GM19239 (cell line): ENCODE data around the gene DDX4.
"Not testable (repeated sequence)": the region's sequence is repeated elsewhere in the genome, so short reads cannot be mapped to it uniquely, and the experiment has no call there.

ENCODE experiments used
- DNase-seq: peaks from one replicate; pipeline ENCODE4 v3.0.0; 2011; ENCODE audit warnings: low spot score; ENCODE audit not compliant: insufficient read length
- FAIRE-seq: peaks from 2 replicates; lab custom pipeline; 2011; peaks lifted over from hg19 to GRCh38; lab: Jason Lieb, UNC

The DDX4 gene

DNA sequence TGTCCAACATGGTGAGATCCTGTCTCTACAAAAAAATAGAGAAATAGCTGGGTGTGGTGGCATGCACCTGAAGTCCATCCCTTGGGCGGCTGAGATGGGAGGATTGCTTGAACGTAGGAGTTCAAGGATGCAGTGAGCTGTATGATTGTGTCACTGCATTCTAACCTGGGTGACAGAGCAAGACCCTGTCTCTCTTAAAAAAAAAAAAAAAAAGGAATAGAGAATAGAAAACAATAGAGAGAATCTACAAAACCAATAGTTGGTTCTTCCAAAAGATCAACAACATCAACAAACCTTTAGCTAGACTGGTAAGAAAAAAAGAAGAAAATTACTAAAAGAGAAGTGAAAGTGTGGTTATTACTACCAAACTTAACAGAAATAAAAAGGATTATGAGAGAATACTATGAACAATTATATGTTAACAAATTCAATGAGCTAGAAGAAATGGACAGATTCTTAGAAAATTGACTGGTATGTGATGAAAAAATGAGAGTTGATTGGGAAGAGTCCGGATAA, 17.6 kb upstream of the DDX4 start:
- FAIRE-seq = no peak
- DNase-seq = no peak

DNA sequence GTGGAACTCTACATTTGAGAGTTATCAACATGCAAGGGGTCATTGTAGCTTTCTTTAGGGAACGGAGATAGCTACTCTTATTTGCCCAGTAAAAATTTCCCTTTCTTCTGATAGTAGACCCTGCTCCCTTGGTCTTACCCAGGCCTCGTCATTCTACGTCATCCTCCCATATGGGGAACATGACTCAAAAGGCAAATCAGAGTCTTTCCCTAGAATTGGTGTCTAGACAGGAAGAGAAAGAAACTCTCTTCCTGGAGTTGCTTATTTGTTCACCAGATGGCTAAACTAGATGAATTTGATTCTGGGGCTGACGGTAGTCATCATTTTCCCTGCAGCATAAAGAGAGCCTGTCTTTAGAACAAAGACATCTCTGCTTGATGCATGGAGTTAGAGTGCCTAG, 13.6 kb upstream of the DDX4 start:
- no peak for DNase-seq
- no peak for FAIRE-seq

DNA sequence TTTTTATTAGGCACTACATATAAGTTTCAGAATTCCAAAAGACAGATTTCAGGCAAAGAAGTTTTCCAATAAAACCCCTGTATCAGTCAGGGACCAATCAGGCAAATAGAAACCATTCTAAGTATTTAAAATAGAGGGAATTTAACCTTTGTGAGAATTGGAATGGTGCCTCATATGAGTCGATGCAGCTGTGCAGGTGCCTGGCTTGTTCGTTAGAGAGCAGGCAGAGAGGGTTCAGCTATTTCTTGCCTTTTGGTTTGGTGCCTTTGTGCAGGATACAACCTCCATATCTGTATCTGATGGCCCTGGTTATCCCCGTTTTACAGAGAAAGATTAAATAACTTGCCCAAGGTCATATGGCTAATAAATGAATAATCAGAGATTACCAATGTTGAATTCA, 6.0 kb upstream of the DDX4 start:
- no peak for FAIRE-seq
- DNase-seq = no peak

DNA sequence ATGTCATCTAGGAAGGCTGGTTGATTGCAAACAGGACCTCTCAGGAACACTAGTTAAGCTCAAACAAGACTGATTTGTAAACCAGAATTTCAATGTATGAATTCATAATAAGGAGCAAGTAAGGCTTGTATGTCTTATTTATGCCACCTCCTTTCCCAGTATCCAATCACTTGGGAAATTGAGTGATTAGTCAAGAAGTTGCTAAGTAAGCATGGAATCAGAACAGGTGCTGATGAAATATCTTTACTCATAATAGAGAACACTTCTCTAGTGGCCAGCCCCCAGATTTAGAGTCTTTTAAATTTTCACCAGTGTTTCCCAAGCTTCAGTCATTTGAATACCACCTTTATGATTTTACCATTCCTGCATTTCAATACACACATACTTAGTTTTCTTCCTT, 5.3 kb upstream of the DDX4 start:
- DNase-seq (no peak), FAIRE-seq (no peak)

DNA sequence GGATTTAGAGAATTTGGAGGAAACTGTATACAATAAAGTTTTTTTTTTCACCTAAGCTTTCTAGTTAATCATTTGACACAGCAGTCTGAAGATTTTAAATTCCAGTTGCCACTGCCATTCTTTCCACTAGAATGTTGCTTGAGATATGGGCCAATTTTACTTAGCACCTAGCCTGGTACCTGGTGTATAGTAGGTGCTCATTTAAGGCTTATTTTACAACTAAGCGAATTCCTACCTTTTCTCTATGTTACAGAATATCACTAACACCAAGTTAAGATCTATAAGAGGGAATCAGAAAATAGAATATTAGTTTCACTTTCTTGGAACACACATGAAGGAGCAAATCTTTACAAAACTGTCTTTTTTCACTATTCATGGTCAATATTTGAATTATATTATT, 3.2 kb upstream of the DDX4 start:
- DNase-seq = no peak
- no peak for FAIRE-seq

DNA sequence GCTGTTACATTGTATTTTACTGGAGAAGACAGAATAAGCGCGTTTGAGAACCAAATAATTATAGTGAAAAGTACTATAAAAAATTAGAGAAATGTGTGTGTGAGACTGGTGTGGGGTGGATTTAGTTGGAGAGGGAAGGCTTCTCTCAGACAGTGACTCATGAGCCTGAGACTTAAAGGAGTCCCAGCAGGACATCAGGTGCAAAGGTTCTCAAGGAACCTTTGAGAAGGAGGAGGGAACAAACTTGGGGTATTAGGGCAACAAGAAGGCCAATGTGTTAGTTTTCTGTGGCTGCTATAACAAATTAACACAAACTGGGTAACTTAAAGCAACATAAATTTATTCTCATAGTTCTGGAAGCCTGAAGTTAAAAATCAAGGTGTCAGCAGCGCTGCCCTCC, 4.9 kb downstream of the DDX4 start:
- DNase-seq (no peak), FAIRE-seq (no peak)

DNA sequence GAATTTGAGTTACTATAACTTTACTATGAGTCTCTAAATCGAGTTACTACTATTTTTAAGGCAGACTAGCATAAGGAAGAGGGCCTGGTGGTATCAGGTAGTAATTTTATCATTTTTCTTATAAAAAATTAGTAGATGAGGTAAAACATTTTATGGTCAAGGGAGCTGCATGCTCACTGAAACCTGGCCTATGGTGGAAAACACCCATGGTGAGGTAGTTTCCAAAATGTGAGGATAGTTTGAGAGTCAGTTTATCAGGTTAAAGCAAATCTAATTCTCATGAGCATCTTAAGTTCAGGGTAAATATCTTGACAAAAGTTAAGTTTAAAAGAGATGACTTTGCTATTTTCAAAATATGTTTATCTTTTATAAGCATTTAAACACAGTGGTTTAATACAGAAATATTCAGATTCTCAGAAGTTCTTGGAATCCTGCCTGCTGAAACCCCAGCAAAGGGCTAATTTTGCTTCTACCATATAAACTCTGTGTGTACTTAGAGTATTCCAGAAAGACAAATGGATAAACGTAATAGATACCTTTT, 10.0 kb downstream of the DDX4 start:
- no peak for DNase-seq
- no peak for FAIRE-seq

DNA sequence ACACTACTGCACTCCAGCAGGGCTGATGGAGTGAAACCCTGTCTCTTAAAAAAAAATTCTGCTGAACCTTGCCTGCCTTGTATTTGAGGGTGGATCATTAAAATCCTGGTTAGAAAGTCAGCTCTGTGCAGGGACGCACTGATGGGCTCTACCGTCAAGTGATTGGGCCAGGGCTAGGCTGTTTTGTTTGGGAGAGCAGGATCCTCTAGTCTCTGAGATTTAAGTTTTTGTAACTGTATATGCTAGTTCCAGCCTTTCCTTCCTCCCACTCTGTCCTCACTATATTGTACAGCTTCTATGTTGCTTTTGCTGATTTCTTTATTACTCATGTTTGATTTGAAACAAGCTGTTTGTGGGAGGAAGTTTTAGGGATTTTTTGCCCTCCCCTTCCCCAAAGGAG, 11.5 kb downstream of the DDX4 start:
- DNase-seq = no peak
- FAIRE-seq = no peak

DNA sequence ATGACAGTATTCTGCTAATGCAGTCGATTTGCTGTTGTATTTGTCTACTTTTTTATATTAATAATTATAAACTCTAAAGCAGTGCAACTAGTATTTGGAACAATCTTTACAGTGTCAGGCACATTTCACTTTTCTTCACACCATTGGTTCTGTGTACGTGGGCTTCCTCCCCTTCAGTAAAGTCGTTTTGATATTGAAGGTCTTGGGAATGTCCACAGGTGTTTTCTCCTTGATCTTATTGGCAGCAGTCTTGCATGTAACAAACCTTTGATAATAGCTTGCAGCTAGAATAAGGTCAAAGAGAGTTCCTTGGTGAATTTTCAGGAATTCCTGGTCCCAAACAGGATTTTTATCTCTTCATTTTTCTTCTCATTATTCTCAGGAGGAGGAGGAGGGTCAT, 12.2 kb downstream of the DDX4 start:
- DNase-seq (no peak), FAIRE-seq (no peak)

DNA sequence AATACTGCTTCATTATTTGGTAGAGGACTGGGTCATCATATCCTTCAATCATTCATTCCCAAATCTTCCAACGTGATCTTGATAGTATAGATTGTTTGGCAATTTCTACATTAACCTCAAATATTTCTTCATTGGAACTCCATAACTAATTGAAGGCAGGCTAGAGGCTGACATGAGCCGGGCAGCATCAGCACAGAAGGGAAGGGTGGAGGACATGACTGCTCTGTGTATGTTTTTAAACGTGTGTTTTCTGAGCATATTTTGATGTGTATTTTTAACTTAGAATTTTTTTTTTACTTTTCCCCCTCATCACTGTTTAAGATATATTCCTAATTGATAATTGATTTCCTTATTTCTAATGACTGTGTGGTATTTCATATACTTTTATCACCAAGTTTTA, 12.6 kb downstream of the DDX4 start:
- no peak for FAIRE-seq
- DNase-seq = no peak

DNA sequence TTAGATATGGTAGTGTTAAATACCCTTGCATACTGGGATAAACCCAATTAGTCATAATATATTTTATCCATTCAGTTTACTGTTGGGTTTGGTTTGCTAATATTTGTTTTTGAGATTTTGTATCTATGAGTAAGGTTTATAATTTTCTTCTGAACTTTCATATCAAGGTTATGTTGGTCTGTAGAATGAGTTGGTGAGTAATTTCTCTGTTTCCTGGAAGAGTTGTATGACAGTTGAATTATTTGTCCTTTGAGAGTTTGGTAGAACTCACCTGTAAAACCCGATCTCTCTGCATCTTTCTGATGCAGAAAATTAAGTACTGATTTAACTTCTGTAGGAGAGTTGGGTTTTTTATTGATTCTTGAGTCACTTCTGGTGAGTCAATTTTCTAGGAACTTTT, 20.4 kb downstream of the DDX4 start:
- DNase-seq = no peak
- no peak for FAIRE-seq

DNA sequence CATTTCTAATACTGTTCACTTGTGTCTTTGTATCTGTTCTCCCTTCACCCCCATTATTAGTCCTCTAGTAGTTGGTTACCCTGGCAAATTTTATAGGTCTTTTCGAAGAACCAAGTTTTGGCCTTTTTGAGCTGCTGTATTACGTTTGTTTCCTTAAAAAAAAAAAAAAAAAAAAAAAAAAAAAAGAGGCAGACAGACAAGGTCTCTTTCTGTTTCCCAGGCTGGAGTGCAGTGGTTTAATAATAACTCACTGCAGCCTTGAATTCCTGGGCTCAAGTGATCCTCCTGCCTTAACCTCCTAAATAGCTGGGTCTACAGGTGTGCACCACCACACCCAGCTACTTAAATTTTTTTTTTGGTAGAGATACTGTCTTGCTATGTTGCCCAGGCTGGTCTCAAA, 20.9 kb downstream of the DDX4 start:
- FAIRE-seq = no peak
- no peak for DNase-seq

DNA sequence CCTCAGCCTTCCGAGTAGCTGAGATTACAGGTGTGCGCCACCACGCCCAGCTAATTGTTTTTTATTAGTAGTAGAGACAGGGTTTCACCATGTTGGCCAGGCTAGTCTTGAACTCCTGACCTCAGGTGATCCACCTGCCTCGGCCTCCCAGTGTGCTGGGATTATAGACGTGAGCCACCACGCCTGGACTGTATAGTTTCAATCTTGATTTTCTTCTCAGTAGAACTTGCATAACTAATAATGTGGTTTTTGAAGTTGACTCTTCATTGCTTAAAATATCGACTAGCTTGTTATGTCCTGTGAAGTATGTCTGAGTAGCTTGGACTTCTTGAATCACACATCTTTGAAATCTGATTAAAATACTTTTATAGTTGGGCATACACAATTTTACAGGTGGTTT, 23.9 kb downstream of the DDX4 start:
- not testable (repeated sequence) for FAIRE-seq, DNase-seq

DNA sequence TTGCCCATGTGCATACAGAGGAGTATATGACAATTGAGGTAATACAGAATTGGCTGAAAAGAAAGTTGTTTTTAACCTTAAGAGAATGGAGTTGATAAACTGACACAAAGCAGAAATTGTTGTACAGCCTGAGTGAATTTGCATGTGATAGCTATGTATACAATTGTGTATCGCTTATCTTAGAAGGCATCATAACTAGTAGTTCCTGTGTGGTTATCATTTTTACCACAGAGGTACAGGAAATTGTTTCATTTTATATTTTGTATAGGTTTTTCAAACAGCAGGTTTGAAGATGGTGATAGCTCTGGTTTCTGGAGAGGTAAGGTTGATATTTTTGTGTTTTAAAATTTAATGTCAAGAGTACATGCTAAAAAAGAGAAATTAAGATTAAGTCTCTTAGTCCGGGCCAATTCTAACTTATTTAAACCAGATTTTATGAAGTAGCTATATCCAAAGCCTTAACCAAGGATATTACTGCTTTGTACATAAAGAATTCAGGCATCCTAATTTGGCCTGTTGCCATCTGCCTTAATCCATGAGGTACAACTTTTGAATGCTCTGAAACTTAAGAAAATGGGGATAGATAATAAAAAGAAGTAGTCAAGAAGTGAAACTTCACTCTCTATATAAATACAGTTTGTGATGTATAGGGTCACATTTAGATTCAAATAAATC, 26.0 kb downstream of the DDX4 start:
- DNase-seq (no peak), FAIRE-seq (peak; percentile 64)

DNA sequence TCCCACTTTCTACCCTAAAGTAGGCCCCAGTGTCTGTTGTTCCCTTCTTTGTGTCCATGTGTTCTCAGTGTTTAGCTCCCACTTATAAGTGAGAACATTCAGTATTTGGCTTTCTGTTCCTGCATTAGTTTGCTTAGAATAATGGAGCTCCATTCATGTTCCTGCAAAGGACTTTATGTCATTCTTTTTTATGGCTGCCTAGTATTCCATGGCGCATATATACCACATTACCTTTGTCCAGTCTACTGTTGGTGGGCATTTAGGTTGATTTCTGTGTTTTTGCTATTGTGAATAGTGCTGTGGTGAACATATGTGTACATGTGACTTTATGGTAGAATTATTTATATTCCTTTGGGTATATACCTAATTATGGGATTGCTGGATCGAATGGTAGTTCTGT, 30.4 kb downstream of the DDX4 start:
- DNase-seq (no peak), FAIRE-seq (no peak)

DNA sequence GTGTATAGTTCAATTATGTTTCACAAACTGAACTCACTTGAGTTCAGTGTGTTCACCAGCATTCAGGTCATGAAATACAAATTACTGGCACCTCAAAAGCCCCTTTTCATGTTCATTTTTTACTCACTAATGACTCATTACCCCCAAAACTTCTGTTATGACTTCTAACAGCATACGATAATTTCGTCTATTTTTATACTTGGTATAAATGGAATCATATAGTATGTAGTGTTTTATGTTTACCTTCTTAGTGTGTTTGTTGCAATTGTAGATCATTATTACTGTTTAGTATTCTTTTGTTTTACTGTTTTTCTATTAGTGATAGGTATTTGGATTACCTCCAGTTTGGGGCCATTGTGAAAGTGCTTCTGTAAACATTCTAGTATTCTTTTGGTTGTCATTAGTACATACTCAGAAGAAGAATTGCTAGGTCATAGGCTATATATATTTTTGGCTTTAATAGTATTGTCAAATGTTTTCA, 33.4 kb downstream of the DDX4 start:
- DNase-seq (no peak), FAIRE-seq (no peak)

DNA sequence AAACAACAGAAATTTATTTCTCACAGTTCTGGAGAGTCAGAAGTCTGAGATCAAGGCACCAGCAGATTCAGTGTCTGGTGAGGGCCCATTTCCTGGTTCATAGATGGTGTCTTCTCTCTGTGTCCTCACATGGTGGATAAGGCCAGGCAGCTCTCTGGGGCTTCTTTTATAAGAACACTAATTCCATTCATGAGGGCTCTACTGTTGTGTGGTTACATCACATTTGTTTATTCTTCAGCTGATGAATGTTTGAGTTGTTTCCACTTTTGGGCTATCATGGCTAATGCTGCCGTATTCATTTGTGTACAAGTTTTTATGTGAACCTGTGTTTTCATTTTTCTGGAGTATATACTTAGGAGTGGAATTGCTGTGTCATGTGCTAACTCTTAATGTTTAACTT, 35.2 kb downstream of the DDX4 start:
- DNase-seq (no peak), FAIRE-seq (no peak)

DNA sequence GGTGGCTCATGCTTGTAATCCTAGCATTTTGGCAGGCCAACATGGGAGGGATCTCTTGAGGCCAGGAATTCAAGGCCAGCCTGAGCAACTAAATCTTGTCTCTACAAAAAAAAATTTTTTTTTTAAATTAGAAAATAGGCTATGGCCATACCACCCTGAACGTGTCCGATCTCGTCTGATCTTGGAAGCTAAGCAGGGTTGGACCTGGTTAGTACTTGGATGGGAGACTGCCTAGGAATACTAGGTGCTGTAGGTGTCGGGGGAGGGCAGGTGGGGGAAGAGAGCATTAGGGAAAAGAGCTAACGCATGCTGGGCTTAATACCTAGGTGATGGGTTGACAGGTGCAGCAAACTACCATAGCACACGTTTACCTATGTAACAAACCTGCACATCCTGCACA, 39.5 kb downstream of the DDX4 start:
- FAIRE-seq = no peak
- no peak for DNase-seq

DNA sequence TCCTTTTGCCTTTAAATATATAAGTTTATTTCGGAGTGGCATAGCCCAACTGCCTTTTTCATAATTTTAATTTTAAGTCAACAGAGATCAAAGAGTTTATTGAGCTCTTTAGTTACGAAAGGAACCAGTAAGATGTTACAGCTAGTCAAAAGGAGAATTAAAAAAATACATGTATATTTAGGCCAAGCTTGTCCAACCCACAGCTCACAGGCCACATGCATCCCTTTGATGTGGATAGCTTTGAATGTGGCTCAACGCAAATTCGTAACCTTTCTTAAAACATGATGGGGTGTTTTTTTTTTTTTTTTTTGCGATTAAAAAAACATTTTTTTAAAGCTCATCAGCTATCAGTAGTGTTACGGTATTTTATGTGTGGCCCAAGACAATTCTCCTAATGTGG, 63.1 kb downstream of the DDX4 start:
- no peak for FAIRE-seq
- no peak for DNase-seq

DNA sequence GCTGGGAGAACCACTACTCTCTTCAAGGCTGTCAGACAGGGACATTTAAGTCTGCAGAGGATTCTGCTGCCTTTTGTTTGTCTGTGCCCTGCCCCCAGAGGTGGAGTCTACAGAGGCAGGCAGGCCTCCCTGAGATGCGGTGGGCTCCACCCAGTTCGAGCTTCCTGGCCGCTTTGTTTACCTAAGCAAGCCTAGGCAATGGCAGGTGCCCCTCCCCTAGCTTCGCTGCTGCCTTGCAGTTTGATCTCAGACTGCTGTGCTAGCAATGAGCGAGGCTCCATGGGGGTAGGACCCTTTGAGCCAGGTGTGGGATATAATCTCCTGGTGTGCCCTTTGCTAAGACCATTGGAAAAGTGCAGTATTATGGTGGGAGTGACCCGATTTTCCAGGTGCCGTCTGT, 71.0 kb downstream of the DDX4 start:
- not testable (repeated sequence) for DNase-seq, FAIRE-seq

DNA sequence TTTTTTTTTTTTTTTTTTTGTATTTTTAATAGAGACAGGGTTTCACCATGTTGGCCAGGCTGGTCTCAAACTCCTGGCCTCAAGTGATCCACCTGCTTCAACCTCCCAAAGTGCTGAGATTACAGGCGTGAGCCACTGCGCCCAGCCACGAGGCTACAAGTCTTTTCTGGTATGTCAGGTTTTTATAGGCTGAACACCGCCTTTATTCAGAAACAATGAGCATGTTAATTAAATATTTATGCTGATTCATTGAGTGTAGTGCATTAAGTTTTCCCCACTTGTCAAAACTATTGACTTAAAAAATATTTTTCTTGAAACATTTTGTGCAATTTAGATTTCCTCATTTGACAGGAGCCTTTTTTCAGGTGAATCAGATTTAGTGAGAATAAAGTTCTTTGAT, 78.1 kb downstream of the DDX4 start:
- DNase-seq, FAIRE-seq: not testable (repeated sequence)

DNA sequence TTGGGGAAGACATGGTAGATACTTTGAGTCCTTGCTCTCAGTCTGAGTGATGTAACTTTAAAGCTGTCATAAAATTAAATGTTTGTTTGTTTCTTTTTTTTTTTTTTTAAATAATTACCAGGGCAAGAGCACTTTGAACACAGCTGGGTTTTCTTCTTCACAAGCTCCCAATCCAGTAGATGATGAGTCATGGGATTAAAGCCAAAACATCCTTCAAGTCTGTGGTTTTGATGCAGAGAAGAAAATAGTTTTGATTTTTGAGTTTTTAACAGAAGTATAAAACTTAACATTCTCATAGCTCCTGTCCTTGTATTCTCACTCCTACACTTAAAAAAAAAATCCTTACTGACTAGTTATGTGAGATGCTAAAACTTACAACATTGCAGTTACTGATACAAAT, 78.5 kb downstream of the DDX4 start:
- DNase-seq (no peak), FAIRE-seq (no peak)
